ENCODE measurements around the gene CPAMD8.

The CPAMD8 gene

DNA sequence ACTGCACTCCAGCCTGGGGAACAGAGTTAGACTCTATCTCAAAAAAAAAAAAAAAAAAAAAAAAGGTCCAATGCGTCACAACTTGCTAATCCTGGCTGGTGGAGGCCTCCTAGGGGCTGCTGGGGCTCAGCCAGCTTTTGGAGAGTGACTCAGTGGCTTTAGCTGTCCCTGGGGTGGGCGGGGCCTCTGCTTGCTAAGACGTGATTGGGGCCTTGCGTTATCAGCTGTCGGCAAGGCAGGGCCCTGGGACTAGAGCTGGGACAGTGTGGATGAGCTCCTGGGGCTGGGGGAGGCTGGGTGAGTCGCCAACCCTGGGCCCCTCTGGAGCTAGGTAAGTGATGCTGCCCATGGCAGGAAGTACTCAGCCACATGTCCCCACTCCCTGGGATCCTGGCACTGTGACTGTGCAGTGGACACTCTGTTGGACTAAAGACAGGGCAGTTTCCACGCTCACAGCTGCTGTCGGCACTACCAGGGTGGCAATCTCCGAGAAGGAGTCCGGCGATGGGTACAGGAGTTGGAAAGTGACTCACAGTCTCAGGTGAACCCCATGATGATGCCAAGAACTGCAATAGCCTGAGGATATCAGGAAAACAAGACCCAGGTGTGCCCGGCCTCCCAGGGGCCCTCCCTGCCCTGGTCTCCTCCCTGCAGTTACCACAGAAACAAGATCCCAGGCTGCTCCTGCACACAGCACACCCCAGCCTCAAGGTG is 105.6 kb downstream of the CPAMD8 start:
- H3K79me2 ChIP-seq, result no peaks in the 10 kb centered on the region
- H3K4me2 ChIP-seq (ENCODE audit: low read length), result no peak overlapping the region
- no peak overlapping the region for H3K9ac ChIP-seq
- no peaks in the 10 kb centered on the region for H3K4me1 ChIP-seq
- TF ChIP-seq, protein P1, sequence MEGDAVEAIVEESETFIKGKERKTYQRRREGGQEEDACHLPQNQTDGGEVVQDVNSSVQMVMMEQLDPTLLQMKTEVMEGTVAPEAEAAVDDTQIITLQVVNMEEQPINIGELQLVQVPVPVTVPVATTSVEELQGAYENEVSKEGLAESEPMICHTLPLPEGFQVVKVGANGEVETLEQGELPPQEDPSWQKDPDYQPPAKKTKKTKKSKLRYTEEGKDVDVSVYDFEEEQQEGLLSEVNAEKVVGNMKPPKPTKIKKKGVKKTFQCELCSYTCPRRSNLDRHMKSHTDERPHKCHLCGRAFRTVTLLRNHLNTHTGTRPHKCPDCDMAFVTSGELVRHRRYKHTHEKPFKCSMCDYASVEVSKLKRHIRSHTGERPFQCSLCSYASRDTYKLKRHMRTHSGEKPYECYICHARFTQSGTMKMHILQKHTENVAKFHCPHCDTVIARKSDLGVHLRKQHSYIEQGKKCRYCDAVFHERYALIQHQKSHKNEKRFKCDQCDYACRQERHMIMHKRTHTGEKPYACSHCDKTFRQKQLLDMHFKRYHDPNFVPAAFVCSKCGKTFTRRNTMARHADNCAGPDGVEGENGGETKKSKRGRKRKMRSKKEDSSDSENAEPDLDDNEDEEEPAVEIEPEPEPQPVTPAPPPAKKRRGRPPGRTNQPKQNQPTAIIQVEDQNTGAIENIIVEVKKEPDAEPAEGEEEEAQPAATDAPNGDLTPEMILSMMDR (IDR thresholded peaks at IDR 0.05), result no peak
- no peak overlapping the region for H3K27ac ChIP-seq
- H3K9me3 ChIP-seq (ENCODE audit: control insufficient read depth, low read length), result no peaks in the 10 kb centered on the region
- no peak overlapping the region for H3K4me3 ChIP-seq (ENCODE audit: low read depth, low read length)
- no peaks in the 10 kb centered on the region for H3K27me3 ChIP-seq (ENCODE audit: control insufficient read depth, insufficient read depth, low read length)
- no peak overlapping the region for H2AFZ ChIP-seq
- H3K36me3 ChIP-seq (ENCODE audit: control insufficient read depth, insufficient read depth, low read length), result no peaks in the 10 kb centered on the region

DNA sequence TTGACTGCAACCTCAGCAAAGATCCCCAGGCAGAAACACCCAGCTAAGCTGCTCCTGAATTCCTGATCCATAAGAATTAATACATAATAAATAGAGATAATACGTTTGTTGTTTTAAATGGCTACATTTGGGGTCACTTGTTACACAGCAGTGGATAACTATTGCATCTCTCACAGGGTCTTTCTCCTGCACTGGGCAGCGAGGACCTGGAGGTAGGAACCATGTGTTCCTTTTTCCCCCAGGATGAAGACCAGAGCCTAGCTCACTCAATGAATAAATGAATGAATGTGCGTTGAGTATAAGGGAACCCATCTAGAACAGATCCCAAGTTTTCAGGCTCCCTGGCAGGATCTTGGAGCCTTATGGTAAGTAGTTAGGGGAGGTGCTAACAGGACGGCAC is 107.1 kb downstream of the CPAMD8 start:
- TF ChIP-seq, protein P1 (IDR thresholded peaks at IDR 0.05), result no peak
- no peak overlapping the region for H3K9ac ChIP-seq
- no peak overlapping the region for H3K4me2 ChIP-seq (ENCODE audit: low read length)
- no peaks in the 10 kb centered on the region for H3K9me3 ChIP-seq (ENCODE audit: control insufficient read depth, low read length)
- H3K4me3 ChIP-seq (ENCODE audit: low read depth, low read length), result no peak overlapping the region
- no peaks in the 10 kb centered on the region for H3K79me2 ChIP-seq
- H3K27ac ChIP-seq, result no peak overlapping the region
- no peak overlapping the region for H2AFZ ChIP-seq
- no peaks in the 10 kb centered on the region for H3K36me3 ChIP-seq (ENCODE audit: control insufficient read depth, insufficient read depth, low read length)
- H3K27me3 ChIP-seq (ENCODE audit: control insufficient read depth, insufficient read depth, low read length), result no peaks in the 10 kb centered on the region
- H3K4me1 ChIP-seq, result no peaks in the 10 kb centered on the region

DNA sequence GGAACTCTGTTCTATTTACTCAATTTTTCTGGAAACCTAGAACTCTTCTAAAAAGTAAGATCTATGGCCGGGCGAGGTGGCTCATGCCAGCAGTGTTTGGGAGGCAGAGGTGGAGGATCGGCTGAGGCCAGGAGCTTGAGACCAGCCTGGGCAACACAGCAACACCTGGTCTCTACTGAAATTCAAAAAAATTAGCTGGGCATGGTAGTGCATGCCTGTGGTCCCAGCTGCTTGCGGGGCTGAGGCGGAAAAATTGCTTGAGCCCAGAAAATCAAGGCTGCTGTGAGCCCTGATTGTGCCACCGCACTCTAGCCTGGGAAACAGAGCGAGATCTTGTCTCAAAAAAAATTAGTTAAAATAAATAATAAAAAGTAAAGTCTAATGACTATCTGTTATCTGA is 109.2 kb downstream of the CPAMD8 start:
- Histone ChIP-seq H2AFZ (no peak overlapping the region), H3K4me1 (no peaks in the 10 kb centered on the region), H3K79me2 (no peaks in the 10 kb centered on the region), H3K9me3 (ENCODE audit: control insufficient read depth, low read length) (no peaks in the 10 kb centered on the region), H3K27ac (no peak overlapping the region), H3K4me2 (ENCODE audit: low read length) (no peak overlapping the region), H3K4me3 (ENCODE audit: low read depth, low read length) (no peak overlapping the region), H3K9ac (no peak overlapping the region), H3K27me3 (ENCODE audit: control insufficient read depth, insufficient read depth, low read length) (no peaks in the 10 kb centered on the region), H3K36me3 (ENCODE audit: control insufficient read depth, insufficient read depth, low read length) (no peaks in the 10 kb centered on the region)
- TF ChIP-seq, protein P1 (IDR thresholded peaks at IDR 0.05), result no peak

DNA sequence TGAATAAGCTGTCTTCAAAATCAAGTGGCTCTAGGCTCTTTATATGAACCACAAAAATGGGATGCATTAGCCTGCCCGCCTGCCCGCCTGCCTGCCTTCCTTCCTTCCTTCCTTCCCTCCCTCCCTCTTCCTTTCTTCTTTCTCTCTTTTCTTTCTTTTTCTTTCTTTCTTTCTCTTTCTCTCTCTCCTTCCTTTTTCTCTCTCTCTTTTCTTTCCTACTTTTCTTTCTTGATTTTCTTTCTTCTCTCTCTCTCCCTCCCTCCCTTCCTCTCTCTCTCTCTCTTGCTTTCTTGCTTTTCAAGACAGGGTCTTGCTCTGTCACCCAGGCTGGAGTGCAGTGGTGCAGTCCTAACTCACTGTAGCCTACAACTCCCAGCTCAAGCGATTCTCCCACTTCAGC is 110.9 kb downstream of the CPAMD8 start:
- H3K36me3 ChIP-seq (ENCODE audit: control insufficient read depth, insufficient read depth, low read length), result no peaks in the 10 kb centered on the region
- no peak overlapping the region for H3K4me2 ChIP-seq (ENCODE audit: low read length)
- no peak overlapping the region for H2AFZ ChIP-seq
- TF ChIP-seq, protein P1 (IDR thresholded peaks at IDR 0.05), result no peak
- no peaks in the 10 kb centered on the region for H3K4me1 ChIP-seq
- no peaks in the 10 kb centered on the region for H3K27me3 ChIP-seq (ENCODE audit: control insufficient read depth, insufficient read depth, low read length)
- no peaks in the 10 kb centered on the region for H3K9me3 ChIP-seq (ENCODE audit: control insufficient read depth, low read length)
- H3K27ac ChIP-seq, result no peak overlapping the region
- no peak overlapping the region for H3K9ac ChIP-seq
- H3K79me2 ChIP-seq, result no peaks in the 10 kb centered on the region
- no peak overlapping the region for H3K4me3 ChIP-seq (ENCODE audit: low read depth, low read length)

DNA sequence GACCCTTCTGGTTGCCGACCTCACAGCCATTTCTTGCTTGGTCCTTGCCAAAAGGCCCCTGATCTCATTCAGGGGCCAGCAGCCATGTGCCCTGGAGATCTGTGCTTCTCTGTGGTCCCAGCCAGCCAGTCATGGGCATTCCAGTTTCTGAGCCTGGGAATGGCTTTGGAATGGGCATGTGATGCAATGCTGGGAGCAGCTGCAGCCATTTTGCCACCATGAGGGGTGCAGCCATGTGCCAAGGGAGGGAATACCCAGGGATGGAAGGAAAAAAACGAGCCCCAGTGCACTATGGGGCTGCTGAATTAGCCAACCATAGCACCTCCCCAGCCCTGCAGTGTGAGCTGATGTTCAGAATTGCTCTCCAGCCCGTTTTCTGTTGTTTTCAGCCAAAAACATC is 111.5 kb downstream of the CPAMD8 start:
- TF ChIP-seq, protein P1 (IDR thresholded peaks at IDR 0.05), result no peak
- H3K9me3 ChIP-seq (ENCODE audit: control insufficient read depth, low read length), result no peaks in the 10 kb centered on the region

More for the DNA sequence above, 111.5 kb downstream of the CPAMD8 start:
- no peaks in the 10 kb centered on the region for H3K27me3 ChIP-seq (ENCODE audit: control insufficient read depth, insufficient read depth, low read length)
- no peak overlapping the region for H3K4me2 ChIP-seq (ENCODE audit: low read length)
- H3K9ac ChIP-seq, result no peak overlapping the region
- no peaks in the 10 kb centered on the region for H3K4me1 ChIP-seq
- no peak overlapping the region for H3K27ac ChIP-seq
- no peak overlapping the region for H2AFZ ChIP-seq
- H3K4me3 ChIP-seq (ENCODE audit: low read depth, low read length), result no peak overlapping the region
- no peaks in the 10 kb centered on the region for H3K36me3 ChIP-seq (ENCODE audit: control insufficient read depth, insufficient read depth, low read length)
- no peaks in the 10 kb centered on the region for H3K79me2 ChIP-seq

All from parathyroid adenoma (tissue), 2 donors.